Activated T-helper 2 cell treated with anti-CD3 and anti-CD28 coated beads, Interferon-gamma antibody, Interleukin-2, Interleukin-4, amounts not matched to agents 10 μg/mL and 5 μg/mL and 100 μg/mL, durations not matched to agents 14 hours and 24 hours and 36 hours (primary cell): ENCODE results near the gene IQGAP2. TPM values are rescaled to one million over a fixed set of nuclear protein-coding genes. Genes with fewer than 3 reads are reported as not detected.
"Not testable (repeated sequence)": the region's sequence is repeated elsewhere in the genome, so short reads cannot be mapped to it uniquely, and the experiment has no call there.

ENCODE experiments used
- DNase-seq: peaks from one replicate; pipeline ENCODE4 v3.0.0; 2021; ENCODE audit warnings: low spot score
- H3K27ac Mint-ChIP-seq: one replicate; pipeline ENCODE4 v1.8.0; 2021; ENCODE audit warnings: mixed read lengths
- H3K27me3 Mint-ChIP-seq: one replicate; pipeline ENCODE4 v1.8.0; 2021; ENCODE audit warnings: low read depth, mixed read lengths
- H3K36me3 Mint-ChIP-seq: one replicate; pipeline ENCODE4 v1.8.0; 2021; ENCODE audit warnings: low read depth, mixed read lengths
- H3K4me1 Mint-ChIP-seq: one replicate; pipeline ENCODE4 v1.8.0; 2021; ENCODE audit warnings: low read depth, mixed read lengths
- H3K4me3 Mint-ChIP-seq: one replicate; pipeline ENCODE4 v1.8.0; 2021; ENCODE audit warnings: low read depth, mild to moderate bottlenecking, moderate library complexity, mixed read lengths
- H3K9me3 Mint-ChIP-seq: one replicate; pipeline ENCODE4 v1.8.0; 2021; ENCODE audit warnings: mixed read lengths
- intact Hi-C: fragments of 100-400 bp; cut with micrococcal nuclease; formaldehyde crosslinking; loops from one replicate; pipeline ENCODE4 v1.15.1; 2023
- total RNA-seq: library from RNA; stranded (reverse); gene quantifications from 2 replicates; pipeline ENCODE4 v1.2.3, GENCODE V29; 2022

IQGAP2 gene
- total RNA-seq, 1 donor from 2014 or later: 28.3 TPM

DNA sequence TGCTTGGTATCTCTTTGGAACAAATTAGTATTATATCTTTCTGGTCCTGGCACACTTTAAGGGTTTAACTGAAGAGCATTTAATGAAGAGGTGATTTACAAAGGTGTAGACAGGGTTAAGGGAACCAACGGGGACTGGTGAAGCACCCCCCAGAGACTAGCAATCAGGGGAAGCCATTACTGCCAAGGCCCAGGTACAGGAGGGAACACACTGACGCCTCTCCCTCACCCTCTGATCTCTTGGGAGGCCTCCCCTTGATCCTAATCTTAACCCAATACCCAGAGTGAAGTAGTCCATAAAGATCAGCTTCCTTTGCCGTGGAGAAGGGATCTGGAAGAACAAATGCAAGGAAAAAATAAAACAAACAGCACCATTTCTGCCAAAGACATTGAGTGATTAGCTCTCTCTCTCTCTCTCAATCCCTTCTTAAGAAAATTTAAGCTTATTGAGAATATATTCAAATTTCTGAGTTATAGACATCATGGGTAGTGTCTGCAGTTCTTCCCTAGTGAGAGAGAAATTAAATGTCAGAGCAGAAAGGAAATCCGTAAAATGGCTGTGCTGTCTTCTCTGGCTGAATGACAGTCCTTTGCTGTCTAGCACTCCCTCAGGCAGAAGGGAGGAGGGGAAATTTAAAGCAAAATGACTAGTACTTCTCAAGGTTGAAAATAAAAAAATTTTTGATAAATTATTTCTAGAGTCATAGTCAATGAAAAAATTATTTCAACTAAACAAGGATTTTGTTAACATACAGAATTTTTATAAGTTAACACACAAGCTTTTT lies 332.9 kb downstream of the IQGAP2 start:
- Mint-ChIP-seq H3K4me3 (no peak overlapping the region), H3K36me3 (peaks cover 4% of the 10 kb centered on the region), H3K9me3 (peaks cover under 1% of the 10 kb centered on the region), H3K27me3 (no peaks in the 10 kb centered on the region), H3K27ac (no peak overlapping the region), H3K4me1 (peaks cover 30% of the 10 kb centered on the region)
- no peak for DNase-seq
- intact Hi-C loops: no loop called here

DNA sequence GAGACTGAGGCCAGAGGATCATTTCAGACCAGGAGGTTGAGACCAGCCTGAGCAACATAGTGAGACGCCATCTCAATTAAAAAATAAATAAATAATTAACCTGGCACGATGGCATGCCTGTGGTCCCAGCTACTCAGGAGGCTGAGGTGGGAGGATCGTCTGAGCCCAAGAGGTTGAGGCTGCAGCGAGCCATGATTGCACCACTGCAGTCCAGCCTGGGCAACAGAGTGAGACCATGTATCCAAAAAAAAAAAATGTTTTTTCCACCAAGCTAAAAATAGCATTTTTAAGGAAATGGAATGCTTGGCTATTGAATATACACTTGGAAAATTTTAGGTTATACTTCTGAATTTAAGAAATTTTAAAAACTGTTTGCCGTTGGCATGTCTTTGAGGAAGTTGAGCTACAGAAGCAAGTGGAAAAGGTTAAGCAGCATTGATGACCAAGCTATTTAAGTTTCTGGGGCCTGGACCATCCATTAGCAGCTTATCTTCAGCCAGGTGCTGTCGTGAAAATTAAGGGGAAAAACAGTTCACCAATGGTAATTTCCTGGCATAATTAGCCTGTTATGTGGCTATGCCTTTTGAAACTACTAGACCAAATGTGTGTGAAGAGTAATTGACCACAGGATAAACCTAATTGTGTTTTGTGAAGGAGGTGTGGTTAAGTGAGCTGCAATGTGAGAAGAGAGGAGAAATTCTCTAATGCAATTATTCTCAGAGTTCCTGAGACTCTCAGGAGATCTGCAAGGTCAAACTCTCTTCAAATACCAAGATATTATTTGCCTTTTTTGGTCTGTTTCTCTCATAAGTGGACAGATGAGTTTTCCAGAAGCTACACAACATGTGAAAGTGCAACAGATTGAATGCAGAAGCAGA lies 333.8 kb downstream of the IQGAP2 start:
- intact Hi-C loops: no loop called here
- DNase-seq: no peak
- Mint-ChIP-seq H3K27ac (peak overlapping the region; percentile 67), H3K27me3 (no peaks in the 10 kb centered on the region), H3K4me3 (no peak overlapping the region), H3K36me3 (peaks cover 4% of the 10 kb centered on the region), H3K4me1 (peaks cover 37% of the 10 kb centered on the region), H3K9me3 (no peaks in the 10 kb centered on the region)

DNA sequence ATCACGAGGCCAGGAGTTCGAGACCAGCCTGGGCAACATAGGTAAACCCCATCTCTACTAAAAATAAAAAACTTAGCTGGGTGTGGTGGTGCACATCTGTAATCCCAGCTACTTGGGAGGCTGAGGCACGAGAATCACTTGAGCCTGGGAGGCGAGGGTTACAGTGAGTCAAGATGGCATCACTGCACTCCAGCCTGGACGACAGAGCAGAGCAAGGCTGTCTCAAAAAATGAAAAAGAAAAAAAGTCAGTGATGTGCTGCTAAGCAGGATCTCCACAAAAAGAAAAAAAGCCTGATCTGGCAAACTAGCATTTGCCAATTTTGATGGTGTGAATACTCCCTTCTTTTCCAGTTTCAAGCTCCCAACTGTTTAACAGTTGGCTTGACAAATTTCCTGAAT lies 334.8 kb downstream of the IQGAP2 start:
- Mint-ChIP-seq H3K36me3 (peaks cover 4% of the 10 kb centered on the region), H3K4me1 (peaks cover 37% of the 10 kb centered on the region), H3K27me3 (no peaks in the 10 kb centered on the region), H3K27ac (no peak overlapping the region), H3K4me3 (no peak overlapping the region), H3K9me3 (no peaks in the 10 kb centered on the region)
- intact Hi-C loops: no loop called here
- no peak for DNase-seq

DNA sequence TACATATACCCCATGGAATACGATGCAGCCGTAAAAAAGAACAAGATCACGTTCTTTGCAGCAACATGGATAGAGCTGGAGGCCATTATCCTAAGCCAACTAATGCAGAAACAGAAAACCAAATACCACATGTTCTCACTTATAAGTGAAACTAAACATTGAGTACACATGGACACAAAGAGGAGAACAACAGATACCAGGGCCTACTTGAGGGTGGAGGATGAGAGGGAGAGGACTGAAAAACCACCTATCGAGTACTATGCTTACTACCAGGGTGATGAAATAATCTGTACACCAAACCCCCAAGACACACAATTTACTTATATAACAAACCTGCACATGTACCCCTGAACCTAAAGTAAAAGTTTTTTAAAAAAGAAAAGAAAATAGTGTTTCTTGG lies 338.4 kb downstream of the IQGAP2 start:
- Mint-ChIP-seq H3K27ac (peak overlapping the region; percentile 13), H3K4me1 (peaks cover 33% of the 10 kb centered on the region)
- H3K9me3 Mint-ChIP-seq, H3K27me3 Mint-ChIP-seq, DNase-seq, intact Hi-C loops, H3K36me3 Mint-ChIP-seq, H3K4me3 Mint-ChIP-seq: not testable (repeated sequence)

DNA sequence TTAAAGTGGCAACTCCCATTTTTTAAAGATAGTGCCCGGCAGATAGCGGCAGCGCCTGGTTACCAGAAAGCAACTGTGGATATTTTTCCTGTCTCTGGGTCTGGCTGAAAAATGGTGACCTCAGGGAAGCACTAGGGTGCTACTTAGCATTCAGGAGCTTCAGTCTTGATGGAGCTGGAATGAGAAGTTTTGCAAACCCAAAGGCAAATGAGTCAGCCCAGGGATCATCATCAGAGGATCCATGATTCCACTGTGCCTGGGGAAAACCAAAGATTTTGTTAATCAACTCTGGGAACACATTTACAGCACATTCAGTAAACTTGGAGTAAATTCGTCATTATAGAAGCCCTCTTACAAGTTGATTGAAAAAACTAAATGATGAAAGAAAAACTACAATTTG lies 339.5 kb downstream of the IQGAP2 start:
- DNase-seq: no peak
- no peaks in the 10 kb centered on the region for H3K9me3 Mint-ChIP-seq
- H3K27ac Mint-ChIP-seq: no peak overlapping the region
- no peak overlapping the region for H3K4me3 Mint-ChIP-seq
- peaks cover 2% of the 10 kb centered on the region for H3K27me3 Mint-ChIP-seq
- no peaks in the 10 kb centered on the region for H3K36me3 Mint-ChIP-seq
- intact Hi-C loops: no loop called here
- H3K4me1 Mint-ChIP-seq: peaks cover 29% of the 10 kb centered on the region

DNA sequence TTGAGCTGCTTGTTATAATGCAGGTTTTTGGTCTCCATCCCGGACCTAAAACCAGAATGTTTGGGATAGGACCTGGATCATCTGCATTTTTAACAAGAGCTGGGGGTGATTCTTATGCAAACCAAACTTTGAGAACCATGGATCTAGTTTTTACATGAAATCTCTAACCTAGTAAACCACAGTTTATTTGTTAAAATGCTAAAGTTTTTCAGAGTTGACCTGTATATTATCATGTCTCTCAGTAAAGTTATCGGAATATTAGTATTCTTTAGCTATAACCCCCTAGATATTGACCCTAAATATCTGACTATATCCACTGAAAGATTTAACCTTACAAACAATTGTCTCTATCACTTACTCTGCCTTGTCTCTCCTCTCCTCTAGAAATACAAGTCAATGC lies 341.5 kb downstream of the IQGAP2 start:
- Mint-ChIP-seq H3K4me1 (peaks cover 14% of the 10 kb centered on the region), H3K27ac (no peak overlapping the region), H3K36me3 (no peaks in the 10 kb centered on the region), H3K9me3 (no peaks in the 10 kb centered on the region), H3K4me3 (no peak overlapping the region), H3K27me3 (peaks cover 5% of the 10 kb centered on the region)
- intact Hi-C loops: no loop called here
- DNase-seq: no peak

DNA sequence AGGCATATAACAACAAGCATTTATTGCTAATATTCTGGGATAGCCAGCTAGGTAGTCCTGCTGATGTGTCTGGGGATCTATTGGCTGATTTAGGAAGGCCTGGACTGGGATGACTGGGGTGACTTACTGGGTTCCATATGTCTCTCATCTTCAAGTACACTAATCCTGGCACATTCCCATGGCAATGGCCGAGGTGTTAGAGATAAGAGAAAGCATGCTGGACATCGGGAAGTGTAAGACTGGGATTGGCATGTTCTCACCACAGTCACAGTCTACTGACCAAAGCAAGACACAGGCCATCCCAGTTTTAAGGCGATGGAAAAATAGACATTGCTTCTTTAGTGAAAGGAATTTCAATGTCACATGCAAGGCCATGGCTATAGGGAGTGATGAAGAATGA lies 342.6 kb downstream of the IQGAP2 start:
- DNase-seq: no peak
- Mint-ChIP-seq H3K27ac (no peak overlapping the region), H3K36me3 (no peaks in the 10 kb centered on the region), H3K27me3 (peaks cover 9% of the 10 kb centered on the region), H3K4me3 (no peak overlapping the region), H3K4me1 (peaks cover 10% of the 10 kb centered on the region), H3K9me3 (no peaks in the 10 kb centered on the region)
- intact Hi-C loops: no loop called here

DNA sequence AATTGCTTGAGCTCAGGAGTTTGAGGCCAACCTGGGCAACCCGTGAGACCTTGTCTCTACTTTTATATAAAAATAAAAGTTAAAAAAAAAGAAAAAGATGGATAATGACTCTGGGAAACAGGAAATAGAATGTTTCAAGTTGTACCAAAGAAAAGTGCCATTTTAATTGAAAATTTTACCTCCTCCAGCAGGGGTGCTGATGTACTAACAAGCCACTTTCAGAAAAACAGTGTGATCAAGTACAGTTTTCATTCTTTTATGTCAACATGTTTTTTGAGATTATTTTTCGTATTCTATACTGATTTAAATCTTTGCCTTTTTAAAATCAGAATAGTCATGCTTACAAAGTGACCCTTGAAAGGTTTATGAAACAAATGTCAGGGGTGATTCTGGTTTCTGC lies 343.6 kb downstream of the IQGAP2 start:
- Mint-ChIP-seq H3K4me3 (no peak overlapping the region), H3K4me1 (peaks cover 2% of the 10 kb centered on the region)
- intact Hi-C loops: no loop called here

DNA sequence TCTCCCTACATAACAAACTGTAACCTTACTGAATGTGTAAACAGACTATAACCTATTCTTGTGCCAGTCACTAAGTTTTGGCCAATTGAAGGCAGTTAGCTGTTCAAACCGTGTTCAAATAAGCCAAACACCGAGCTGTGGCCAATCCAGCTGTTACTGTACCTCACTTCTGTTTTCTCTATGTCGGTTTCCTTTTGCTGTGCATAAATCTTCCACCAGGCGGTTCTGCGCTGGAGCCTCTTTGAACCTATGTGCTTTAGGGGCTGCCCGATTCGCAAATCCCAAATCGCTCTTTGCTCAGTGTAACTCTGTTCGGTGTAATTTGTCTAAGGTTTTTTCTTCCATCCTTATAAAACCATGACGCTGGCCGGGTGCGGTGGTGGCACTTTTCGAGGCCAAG lies 344.6 kb downstream of the IQGAP2 start:
- no peaks in the 10 kb centered on the region for H3K9me3 Mint-ChIP-seq

More for the DNA sequence above, 343.6 kb downstream of the IQGAP2 start:
- Mint-ChIP-seq H3K27me3 (peaks cover 9% of the 10 kb centered on the region), H3K9me3 (no peaks in the 10 kb centered on the region), H3K27ac (no peak overlapping the region), H3K36me3 (no peaks in the 10 kb centered on the region)
- DNase-seq: no peak

DNA sequence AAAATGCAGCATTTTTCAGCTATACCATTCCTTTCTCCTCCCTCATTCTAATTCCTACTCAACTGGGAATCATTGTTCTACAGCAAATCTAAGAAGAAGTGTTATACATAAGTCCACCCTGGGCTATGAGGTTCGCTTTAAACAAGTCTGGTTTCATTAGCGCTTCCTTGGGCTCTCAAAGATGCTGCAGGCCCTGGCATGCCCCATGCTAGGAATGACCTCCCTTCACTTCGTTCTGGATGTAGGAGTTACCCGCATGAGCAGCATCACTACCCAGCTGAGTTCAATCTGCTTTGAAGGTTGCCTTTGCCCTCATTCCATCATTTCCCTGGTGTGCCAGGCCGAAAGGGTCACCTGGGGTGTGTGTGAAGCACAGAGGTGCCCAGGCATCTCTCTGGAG lies 348.2 kb downstream of the IQGAP2 start:
- H3K27ac Mint-ChIP-seq: no peak overlapping the region
- H3K36me3 Mint-ChIP-seq: no peaks in the 10 kb centered on the region
- H3K9me3 Mint-ChIP-seq: no peaks in the 10 kb centered on the region
- peaks cover 7% of the 10 kb centered on the region for H3K27me3 Mint-ChIP-seq
- intact Hi-C loops: no loop called here
- H3K4me1 Mint-ChIP-seq: peaks cover 2% of the 10 kb centered on the region
- no peak overlapping the region for H3K4me3 Mint-ChIP-seq
- DNase-seq: no peak

More for the DNA sequence above, 344.6 kb downstream of the IQGAP2 start:
- intact Hi-C loops: no loop called here
- H3K27me3 Mint-ChIP-seq: peaks cover 9% of the 10 kb centered on the region
- no peak for DNase-seq
- H3K27ac Mint-ChIP-seq: no peak overlapping the region
- no peak overlapping the region for H3K4me3 Mint-ChIP-seq
- H3K4me1 Mint-ChIP-seq: peaks cover 2% of the 10 kb centered on the region
- no peaks in the 10 kb centered on the region for H3K36me3 Mint-ChIP-seq

DNA sequence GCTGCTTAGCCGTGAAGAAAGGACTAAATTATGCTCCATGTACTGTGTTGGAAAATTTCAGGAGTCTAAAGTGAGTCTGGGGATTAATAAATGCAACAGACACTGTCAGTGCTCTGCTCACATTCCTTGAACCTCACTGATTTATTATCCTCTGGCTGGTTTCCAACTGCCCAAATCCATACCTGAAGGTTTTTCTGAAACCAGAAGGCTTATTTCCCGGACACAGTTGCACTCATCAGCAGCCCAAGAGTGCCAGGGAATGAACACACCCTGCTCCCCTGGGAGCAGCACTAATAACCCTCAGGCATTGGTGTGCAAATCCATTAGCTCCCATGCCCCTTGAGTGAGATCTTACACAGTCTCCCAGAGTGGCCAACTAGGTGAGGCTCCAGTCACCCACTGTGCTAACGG lies 351.6 kb downstream of the IQGAP2 start:
- no peak overlapping the region for H3K27ac Mint-ChIP-seq
- H3K27me3 Mint-ChIP-seq: peaks cover 10% of the 10 kb centered on the region
- intact Hi-C loops: no loop called here
- H3K9me3 Mint-ChIP-seq: no peaks in the 10 kb centered on the region
- no peak overlapping the region for H3K4me3 Mint-ChIP-seq
- H3K36me3 Mint-ChIP-seq: no peaks in the 10 kb centered on the region
- no peak for DNase-seq
- H3K4me1 Mint-ChIP-seq: no peaks in the 10 kb centered on the region

DNA sequence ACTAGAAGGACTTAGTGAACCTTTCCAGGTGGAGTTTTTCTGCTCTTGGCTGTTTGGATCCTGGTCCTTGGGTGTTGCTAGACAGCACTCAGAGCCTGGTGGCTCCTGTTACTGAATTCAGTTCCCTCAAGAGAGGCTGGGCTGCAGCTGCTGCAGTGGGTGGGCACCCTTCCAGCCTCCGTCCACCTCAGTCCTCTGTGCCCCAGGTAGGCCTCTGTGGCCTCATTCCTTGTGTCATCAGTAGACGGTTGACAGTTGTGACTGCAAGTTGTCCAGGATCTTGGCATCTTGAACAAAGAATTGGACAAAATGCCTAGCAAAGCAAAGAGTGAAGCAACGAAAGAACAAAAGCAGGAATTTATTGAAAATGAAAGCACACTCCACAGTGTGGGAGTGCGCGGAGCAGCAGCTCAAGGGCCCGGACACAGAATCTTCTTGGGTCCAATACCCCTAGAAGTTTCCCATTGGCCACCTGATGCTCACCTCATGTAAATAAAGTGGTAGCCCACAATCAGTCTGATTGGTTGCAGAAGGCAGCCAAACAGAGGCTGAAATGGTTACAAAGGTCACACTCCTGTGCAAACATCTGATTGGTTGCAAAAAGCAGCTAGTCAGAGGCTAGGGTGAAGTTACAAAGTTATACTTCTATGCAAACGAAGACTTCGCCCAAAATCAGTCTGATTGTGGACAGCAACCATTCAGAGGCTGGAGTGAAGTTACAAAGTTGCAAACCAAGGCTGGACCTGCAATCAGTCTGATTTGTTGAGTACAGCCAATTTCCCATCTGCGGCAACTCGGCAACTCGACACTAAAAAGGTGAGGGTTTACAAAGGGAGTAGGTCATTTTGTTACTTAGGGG lies 352.9 kb downstream of the IQGAP2 start:
- Mint-ChIP-seq H3K36me3 (no peaks in the 10 kb centered on the region), H3K4me1 (no peaks in the 10 kb centered on the region), H3K27me3 (peaks cover 6% of the 10 kb centered on the region), H3K9me3 (no peaks in the 10 kb centered on the region), H3K27ac (no peak overlapping the region), H3K4me3 (no peak overlapping the region)
- intact Hi-C loops: no loop called here
- no peak for DNase-seq
